Prostate gland (tissue), 2 donors: ENCODE data around the gene MRPL14. TPM values are rescaled to one million over a fixed set of nuclear protein-coding genes. Genes with fewer than 3 reads are reported as not detected.

Source experiments
- DNase-seq: peaks from one replicate; pipeline ENCODE4 v3.0.0-alpha.2; 2019; ENCODE audit warnings: low spot score
- H3K27ac ChIP-seq, 2 donors: fragments of 200-600 bp; sonication (generic); 2 replicates each; pipeline ENCODE4 v1.5.1; 2017 to 2019
- H3K27me3 ChIP-seq: fragments of 200-600 bp; sonication (generic); replicated peaks from 2 replicates; pipeline ENCODE4 v1.5.1; 2019; ENCODE audit not compliant: insufficient read depth
- H3K36me3 ChIP-seq, 2 donors: fragments of 200-600 bp; sonication (generic); 1 replicate in 1 of 2; 2 replicates in 1 of 2; pipeline versions ENCODE4 v1.5.1 to v1.8.1; 2017 to 2019
- H3K4me1 ChIP-seq: fragments of 200-600 bp; sonication (generic); replicated peaks from 2 replicates; pipeline ENCODE4 v1.5.1; 2019
- H3K4me3 ChIP-seq, 2 donors: fragments of 200-600 bp; sonication (generic); 2 replicates each; pipeline ENCODE4 v1.5.1; 2017 to 2019
- H3K9me3 ChIP-seq: fragments of 200-600 bp; sonication (generic); 2 replicates; pipeline ENCODE4 v1.5.1; 2017
- CTCF ChIP-seq, 4 experiments: fragments of 200-600 bp in 2 of 4; fragments of 450-650 bp in 2 of 4; sonication (generic) in 2 of 4; IDR thresholded peaks; 1 replicate in 3 of 4; 2 replicates in 1 of 4; pipeline ENCODE4 v1.5.1; 2016 to 2019; ENCODE audit warnings: antibody characterized with exemption in 4 of 4, mild to moderate bottlenecking in 2 of 4, moderate library complexity in 2 of 4
- POLR2A ChIP-seq: fragments of 450-650 bp; IDR thresholded peaks from one replicate; pipeline ENCODE4 v1.6.1; 2016; ENCODE audit warnings: antibody characterized with exemption, mild to moderate bottlenecking
- POLR2AphosphoS5 ChIP-seq: sonication (generic); formaldehyde crosslinking; IDR thresholded peaks from one replicate; pipeline ENCODE4 v1.6.1; 2017; ENCODE audit warnings: antibody characterized with exemption
- WGBS: methylation state at CpG from one replicate; pipeline ENCODE4 v1.1.5; 2018; 5-methylcytosine and 5-hydroxymethylcytosine counted together
- intact Hi-C: fragments of 100-400 bp; cut with DNase I; formaldehyde crosslinking; loops from one replicate; pipeline ENCODE4 v1.14.2; 2022
- total RNA-seq, 2 donors: library from RNA; depleted of rRNA; stranded (reverse); fragments of >200 nt; gene quantifications; one replicate each; pipeline ENCODE4 v1.1.0, GENCODE V29; 2016

The MRPL14 gene
- total RNA-seq, 2 donors from 2014 or later = 35.7 to 48.1 TPM

GRCh38 chr6:44150317-44150917 is 23.2 kb upstream of the MRPL14 start:
- Histone ChIP-seq H3K36me3 (no peaks in the 10 kb centered on the region), H3K4me3 (no peak overlapping the region), H3K4me1 (no peaks in the 10 kb centered on the region), H3K27me3 (no peaks in the 10 kb centered on the region), H3K27ac (no peak overlapping the region), H3K9me3 (no peaks in the 10 kb centered on the region)
- intact Hi-C loops = no loop called here
- DNase-seq = no peak
- WGBS = 84% methylated on average over 3 of the region's 3 CpGs
- no peak for TF ChIP-seq POLR2AphosphoS5
- TF ChIP-seq CTCF (IDR thresholded peaks at IDR 0.05) = no peak
- TF ChIP-seq POLR2A = no peak

- intact Hi-C loops = no loop called here
- H3K27ac ChIP-seq = no peak overlapping the region
These were observed 22.2 kb upstream of the MRPL14 start for GRCh38 chr6:44149369-44150012.

GRCh38 chr6:44148306-44148705 is 21.1 kb upstream of the MRPL14 start:
- WGBS = 85% methylated on average over 9 of the region's 9 CpGs
- intact Hi-C loops = no loop called here
- TF ChIP-seq CTCF (IDR thresholded peaks at IDR 0.05) = no peak
- TF ChIP-seq POLR2AphosphoS5 = no peak
- no peak for TF ChIP-seq POLR2A
- DNase-seq = no peak
- Histone ChIP-seq H3K4me3 (no peak overlapping the region), H3K27ac (no peak overlapping the region), H3K9me3 (no peaks in the 10 kb centered on the region), H3K27me3 (no peaks in the 10 kb centered on the region), H3K4me1 (no peaks in the 10 kb centered on the region), H3K36me3 (no peaks in the 10 kb centered on the region)

More at GRCh38 chr6:44149369-44150012, 22.2 kb upstream of the MRPL14 start:
- no peak overlapping the region for H3K4me3 ChIP-seq
- TF ChIP-seq POLR2AphosphoS5 (no peak), CTCF (IDR thresholded peaks at IDR 0.05) (no peak), POLR2A (no peak)
- no peaks in the 10 kb centered on the region for H3K4me1 ChIP-seq
- no peaks in the 10 kb centered on the region for H3K27me3 ChIP-seq
- no peaks in the 10 kb centered on the region for H3K9me3 ChIP-seq
- no peak for DNase-seq
- H3K36me3 ChIP-seq = no peaks in the 10 kb centered on the region
- 83% methylated on average over 7 of the region's 7 CpGs for WGBS

GRCh38 chr6:44147256-44147655 is 20.0 kb upstream of the MRPL14 start:
- DNase-seq = no peak
- Histone ChIP-seq H3K36me3 (no peaks in the 10 kb centered on the region), H3K9me3 (no peaks in the 10 kb centered on the region), H3K4me1 (no peaks in the 10 kb centered on the region), H3K27me3 (no peaks in the 10 kb centered on the region), H3K4me3 (no peak overlapping the region), H3K27ac (no peak overlapping the region)
- WGBS = 100% methylated on average over 6 of the region's 7 CpGs
- intact Hi-C loops = no loop called here
- no peak for TF ChIP-seq CTCF (IDR thresholded peaks at IDR 0.05)
- no peak for TF ChIP-seq POLR2AphosphoS5
- no peak for TF ChIP-seq POLR2A

- H3K4me3 ChIP-seq = no peak overlapping the region
- no peaks in the 10 kb centered on the region for H3K36me3 ChIP-seq
- no peaks in the 10 kb centered on the region for H3K9me3 ChIP-seq
- no peak for DNase-seq
- WGBS = 90% methylated on average over 10 of the region's 10 CpGs
- no peak for TF ChIP-seq POLR2A
- no peak for TF ChIP-seq POLR2AphosphoS5
- TF ChIP-seq CTCF (IDR thresholded peaks at IDR 0.05) = no peak
- H3K4me1 ChIP-seq = no peaks in the 10 kb centered on the region
- H3K27ac ChIP-seq = no peak overlapping the region
- H3K27me3 ChIP-seq = no peaks in the 10 kb centered on the region
- intact Hi-C loops = no loop called here
These were observed 19.4 kb upstream of the MRPL14 start for GRCh38 chr6:44146685-44147084.
